ENCODE data around the gene AKAP9.

AKAP9 gene

DNA sequence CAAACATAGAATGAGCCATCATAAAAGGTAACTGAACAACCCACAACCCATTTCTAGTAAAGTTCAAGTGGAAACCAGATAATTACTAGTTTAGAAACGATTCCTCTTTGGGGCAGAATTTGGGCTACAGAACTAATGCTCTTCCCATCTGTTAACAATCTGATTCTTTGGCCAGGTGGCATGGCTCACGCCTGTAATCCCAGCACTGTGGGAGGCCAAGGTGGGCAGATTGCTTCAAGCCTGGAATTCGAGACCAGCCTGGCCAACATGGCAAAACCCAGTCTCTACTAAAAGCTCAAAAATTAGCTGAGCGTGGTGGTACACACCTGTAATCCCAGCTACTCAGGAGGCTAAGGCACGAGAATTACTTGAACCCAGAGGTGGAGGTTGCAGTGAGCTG lies 175.2 kb downstream of the AKAP9 start:
- no peak for DNase-seq (ENCODE audit: low read depth, low spot score)
- no peak overlapping the region for H3K4me3 ChIP-seq (ENCODE audit: low read depth, low read length)
- TF ChIP-seq, protein P1, sequence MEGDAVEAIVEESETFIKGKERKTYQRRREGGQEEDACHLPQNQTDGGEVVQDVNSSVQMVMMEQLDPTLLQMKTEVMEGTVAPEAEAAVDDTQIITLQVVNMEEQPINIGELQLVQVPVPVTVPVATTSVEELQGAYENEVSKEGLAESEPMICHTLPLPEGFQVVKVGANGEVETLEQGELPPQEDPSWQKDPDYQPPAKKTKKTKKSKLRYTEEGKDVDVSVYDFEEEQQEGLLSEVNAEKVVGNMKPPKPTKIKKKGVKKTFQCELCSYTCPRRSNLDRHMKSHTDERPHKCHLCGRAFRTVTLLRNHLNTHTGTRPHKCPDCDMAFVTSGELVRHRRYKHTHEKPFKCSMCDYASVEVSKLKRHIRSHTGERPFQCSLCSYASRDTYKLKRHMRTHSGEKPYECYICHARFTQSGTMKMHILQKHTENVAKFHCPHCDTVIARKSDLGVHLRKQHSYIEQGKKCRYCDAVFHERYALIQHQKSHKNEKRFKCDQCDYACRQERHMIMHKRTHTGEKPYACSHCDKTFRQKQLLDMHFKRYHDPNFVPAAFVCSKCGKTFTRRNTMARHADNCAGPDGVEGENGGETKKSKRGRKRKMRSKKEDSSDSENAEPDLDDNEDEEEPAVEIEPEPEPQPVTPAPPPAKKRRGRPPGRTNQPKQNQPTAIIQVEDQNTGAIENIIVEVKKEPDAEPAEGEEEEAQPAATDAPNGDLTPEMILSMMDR (IDR thresholded peaks at IDR 0.05; ENCODE audit: insufficient read depth, low read length, missing control alignments): no peak
- POLR2A ChIA-PET: no interaction called here
- CTCF ChIA-PET: interaction anchor here (1.4 kb wide), 1 partner anchor 18 kb away, joined by 4 read pairs; the partner anchor contains the start of gene CYP51A1

DNA sequence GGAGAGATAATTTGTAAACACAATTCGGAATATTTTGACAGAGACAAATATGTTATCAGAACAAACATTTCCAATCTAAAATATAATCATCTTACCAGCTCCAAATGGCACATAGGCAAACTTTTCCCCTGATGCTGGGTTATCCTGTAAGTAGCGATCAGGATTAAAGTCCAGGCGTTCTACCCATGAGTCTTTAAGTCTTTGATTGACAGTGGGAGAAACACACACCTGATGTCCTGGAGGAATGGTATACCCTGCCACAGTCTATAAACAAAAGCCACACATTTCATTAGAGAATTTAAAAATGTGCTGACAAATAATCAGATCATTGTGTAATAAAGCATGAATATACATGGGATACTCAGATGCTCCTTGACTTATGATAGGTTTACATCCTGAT lies 176.3 kb downstream of the AKAP9 start:
- H3K4me3 ChIP-seq (ENCODE audit: low read depth, low read length): no peak overlapping the region
- POLR2A ChIA-PET: no interaction called here
- DNase-seq (ENCODE audit: low read depth, low spot score): no peak
- CTCF ChIA-PET: interaction anchor here (1.4 kb wide), 1 partner anchor 17 kb away, joined by 4 read pairs; the partner anchor contains the start of gene CYP51A1
- TF ChIP-seq, protein P1 (IDR thresholded peaks at IDR 0.05; ENCODE audit: insufficient read depth, low read length, missing control alignments): no peak

DNA sequence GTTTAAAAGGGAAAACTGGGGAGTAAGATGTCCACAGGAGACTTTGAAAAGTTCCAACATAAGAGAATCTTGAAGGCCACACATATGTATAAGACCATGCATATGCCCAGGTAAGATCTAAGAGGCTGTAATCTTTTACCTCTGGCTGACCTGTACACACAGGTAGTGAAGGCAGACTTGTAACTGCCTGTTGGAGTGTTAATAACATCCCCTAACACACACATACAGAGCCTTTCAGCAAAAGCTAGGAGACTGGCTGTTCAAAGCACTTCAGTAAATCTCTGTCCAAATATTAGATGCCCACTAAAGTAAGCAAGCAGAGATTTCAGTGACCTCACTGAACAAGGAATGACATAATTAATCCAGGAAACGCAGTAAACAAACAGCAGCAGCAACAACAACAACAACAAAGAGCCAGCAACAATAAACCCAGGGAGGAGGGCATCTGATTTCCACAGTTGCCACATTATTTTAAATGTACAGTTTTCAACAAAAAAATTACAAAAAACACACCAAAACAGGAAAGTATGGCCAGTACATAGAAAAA lies 178.6 kb downstream of the AKAP9 start:
- POLR2A ChIA-PET: no interaction called here
- CTCF ChIA-PET: interaction anchor here (1.2 to 1.4 kb wide), 2 partner anchors 305 to 327 kb away, joined by 3 to 4 read pairs; no protein-coding TSS in a partner anchor
- TF ChIP-seq, protein P1 (IDR thresholded peaks at IDR 0.05; ENCODE audit: insufficient read depth, low read length, missing control alignments): no peak

DNA sequence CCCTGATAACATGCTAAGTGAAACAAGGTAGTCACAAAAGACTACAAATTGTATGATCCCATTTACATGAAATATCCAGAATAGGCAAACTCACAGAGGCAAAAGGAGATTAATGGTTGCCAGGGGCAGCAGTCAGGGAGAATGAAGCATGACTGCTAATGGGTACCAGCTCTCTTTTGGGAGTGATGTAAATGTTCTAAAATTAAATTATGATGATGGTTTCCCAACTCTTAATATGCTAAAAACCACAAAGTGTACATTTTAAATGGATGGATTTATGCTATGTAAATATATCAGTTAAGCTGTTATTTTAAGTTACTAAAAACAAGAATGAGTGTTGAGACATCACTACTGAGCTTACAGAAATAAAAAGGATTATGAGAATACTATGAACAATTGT lies 181.0 kb downstream of the AKAP9 start:
- TF ChIP-seq, protein P1 (IDR thresholded peaks at IDR 0.05; ENCODE audit: insufficient read depth, low read length, missing control alignments): no peak
- POLR2A ChIA-PET: no interaction called here
- no peak overlapping the region for H3K4me3 ChIP-seq (ENCODE audit: low read depth, low read length)
- DNase-seq (ENCODE audit: low read depth, low spot score): no peak
- CTCF ChIA-PET: interaction anchor here (0.8 kb wide), 1 partner anchor 325 kb away, joined by 3 read pairs; no protein-coding TSS in a partner anchor

More for the DNA sequence above, 178.6 kb downstream of the AKAP9 start:
- no peak for DNase-seq (ENCODE audit: low read depth, low spot score)
- H3K4me3 ChIP-seq (ENCODE audit: low read depth, low read length): no peak overlapping the region

DNA sequence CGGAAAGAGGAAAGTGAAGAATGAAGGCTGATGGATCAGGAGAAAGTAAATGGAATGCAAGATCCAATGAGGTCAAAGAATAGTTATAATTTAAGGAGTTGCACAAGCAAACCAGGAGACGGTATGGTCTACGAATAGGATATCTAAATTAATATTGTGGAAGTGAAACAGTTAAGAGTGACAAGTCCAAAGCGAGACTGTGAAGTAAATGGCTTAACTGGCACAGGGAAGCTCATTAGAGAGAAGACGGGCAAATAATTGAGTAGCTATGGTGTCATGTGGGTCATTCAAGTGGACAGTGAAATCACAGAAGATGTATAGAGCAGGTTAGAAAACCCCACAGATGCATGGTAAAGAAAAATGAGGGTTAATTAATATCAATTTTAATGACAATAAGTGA lies 190.4 kb downstream of the AKAP9 start:
- POLR2A ChIA-PET: no interaction called here
- H3K4me3 ChIP-seq (ENCODE audit: low read depth, low read length): no peak overlapping the region
- CTCF ChIA-PET: interaction anchor here (1.0 to 2.5 kb wide), 3 partner anchors 250 to 330 kb away, joined by 3 to 10 read pairs (median 4); partner anchors contain the start of genes GATAD1 and MTERF1
- TF ChIP-seq, protein P1 (IDR thresholded peaks at IDR 0.05; ENCODE audit: insufficient read depth, low read length, missing control alignments): no peak
- no peak for DNase-seq (ENCODE audit: low read depth, low spot score)

DNA sequence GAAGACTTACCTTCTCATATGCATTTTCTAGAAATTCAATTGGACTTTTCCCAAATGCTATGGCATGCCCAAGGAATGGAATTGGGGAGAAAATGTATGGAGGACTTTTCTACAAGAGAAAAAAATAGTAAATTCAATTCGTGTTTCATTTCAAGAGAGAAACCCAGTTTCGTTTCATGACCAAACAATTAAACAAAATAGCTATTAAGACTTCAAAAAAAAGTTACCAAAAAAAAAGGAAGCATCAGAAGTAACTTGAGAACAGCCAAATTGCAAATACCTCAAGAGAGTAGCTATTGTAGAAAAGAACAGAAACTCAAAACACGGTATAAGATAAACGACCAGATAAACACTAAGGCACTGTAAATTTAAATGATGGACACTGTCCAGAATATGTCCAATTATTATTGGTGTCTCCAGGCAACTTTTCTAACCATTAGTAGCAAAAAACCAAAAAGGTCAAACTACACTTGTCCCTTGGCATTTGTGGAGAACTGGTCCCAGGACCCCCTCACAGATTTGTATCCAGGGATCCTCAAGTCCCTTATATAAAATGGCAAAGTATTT lies 191.2 kb downstream of the AKAP9 start:
- H3K4me3 ChIP-seq (ENCODE audit: low read depth, low read length): no peak overlapping the region
- no peak for DNase-seq (ENCODE audit: low read depth, low spot score)
- CTCF ChIA-PET: interaction anchor here (1.1 to 3.1 kb wide), 5 partner anchors 7 to 329 kb away, joined by 4 to 23 read pairs (median 4); partner anchors contain the start of gene MTERF1
- TF ChIP-seq, protein P1 (IDR thresholded peaks at IDR 0.05; ENCODE audit: insufficient read depth, low read length, missing control alignments): no peak
- POLR2A ChIA-PET: no interaction called here
